Neutrophil (primary cell): ENCODE measurements around the gene TYROBP.

Experiments
- H3K27ac ChIP-seq: fragments of 200-600 bp; sonication (generic); 2 replicates; pipeline ENCODE4 v1.5.1; 2016; ENCODE audit warnings: mild to moderate bottlenecking, moderate library complexity
- H3K27me3 ChIP-seq: fragments of 200-600 bp; sonication (generic); 2 replicates; pipeline ENCODE4 v1.6.0; 2016; ENCODE audit warnings: mild to moderate bottlenecking
- H3K36me3 ChIP-seq: fragments of 200-600 bp; sonication (generic); 2 replicates; pipeline ENCODE4 v1.5.1; 2017
- H3K4me1 ChIP-seq, 2 experiments: fragments of 200-600 bp in 1 of 2; sonication (generic) in 1 of 2; 1 replicate in 1 of 2; 2 replicates in 1 of 2; pipeline versions ENCODE4 v1.5.1 to v1.6.1; 2013 to 2016; ENCODE audit warnings: low read depth in 1 of 2, low read length in 1 of 2, mild to moderate bottlenecking in 1 of 2, moderate library complexity in 1 of 2; ENCODE audit not compliant: control insufficient read depth in 1 of 2, insufficient read depth in 1 of 2
- H3K4me3 ChIP-seq, 2 experiments: fragments of 200-600 bp in 1 of 2; sonication (generic) in 1 of 2; 1 replicate in 1 of 2; 2 replicates in 1 of 2; pipeline ENCODE4 v1.5.1; 2013 to 2016; ENCODE audit warnings: low read depth in 1 of 2, low read length in 1 of 2, mild to moderate bottlenecking in 1 of 2, moderate library complexity in 1 of 2
- H3K9me3 ChIP-seq: fragments of 200-600 bp; sonication (generic); 2 replicates; pipeline ENCODE4 v1.5.1; 2016
- CTCF ChIP-seq: fragments of 200-600 bp; sonication (generic); IDR thresholded peaks from 2 replicates; pipeline ENCODE4 v1.5.1; 2016; ENCODE audit warnings: antibody characterized with exemption

TYROBP gene

GRCh38 chr19:35863018-35863417, 45.1 kb downstream of the TYROBP start:
- H3K4me3 ChIP-seq, result no peak overlapping the region
- no peaks in the 10 kb centered on the region for H3K9me3 ChIP-seq
- peaks cover 100% of the 10 kb centered on the region for H3K27me3 ChIP-seq
- H3K36me3 ChIP-seq, result no peaks in the 10 kb centered on the region
- no peaks in the 10 kb centered on the region for H3K4me1 ChIP-seq
- no peak for TF ChIP-seq CTCF
- no peak overlapping the region for H3K27ac ChIP-seq

GRCh38 chr19:35862528-35862927, 45.6 kb downstream of the TYROBP start:
- no peaks in the 10 kb centered on the region for H3K36me3 ChIP-seq
- H3K4me1 ChIP-seq, result no peaks in the 10 kb centered on the region
- peaks cover 100% of the 10 kb centered on the region for H3K27me3 ChIP-seq
- H3K27ac ChIP-seq, result no peak overlapping the region
- no peak overlapping the region for H3K4me3 ChIP-seq
- TF ChIP-seq CTCF, result no peak
- H3K9me3 ChIP-seq, result no peaks in the 10 kb centered on the region

DNA sequence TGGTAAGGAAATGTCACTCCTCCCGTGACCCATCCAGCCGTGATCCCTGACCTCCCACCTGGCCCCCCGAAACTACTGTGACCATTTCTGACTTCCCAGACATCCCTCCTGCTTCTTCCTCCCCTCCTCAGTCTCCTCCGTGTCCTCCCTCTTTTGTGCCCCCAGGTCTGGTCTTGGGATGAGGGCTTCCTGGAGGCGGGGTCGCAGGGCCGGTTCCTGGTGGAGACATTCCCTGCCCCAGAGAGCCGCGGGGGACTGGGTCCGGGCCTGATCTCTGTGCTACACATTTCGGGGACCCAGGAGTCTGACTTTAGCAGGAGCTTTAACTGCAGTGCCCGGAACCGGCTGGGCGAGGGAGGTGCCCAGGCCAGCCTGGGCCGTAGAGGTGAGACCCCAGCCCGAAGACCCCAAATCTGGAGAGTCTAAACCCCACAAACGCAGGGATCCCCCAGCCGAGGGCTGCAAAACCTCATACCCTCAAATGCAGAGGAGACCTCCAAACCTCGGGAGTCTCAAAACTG, 46.4 kb downstream of the TYROBP start:
- H3K27me3 ChIP-seq, result peaks cover 100% of the 10 kb centered on the region
- H3K4me3 ChIP-seq, result no peak overlapping the region
- H3K9me3 ChIP-seq, result no peaks in the 10 kb centered on the region
- peaks cover 1 to 3% of the 10 kb centered on the region in 2 experiments for H3K4me1 ChIP-seq
- no peak overlapping the region for H3K27ac ChIP-seq
- TF ChIP-seq CTCF, result no peak
- H3K36me3 ChIP-seq, result no peaks in the 10 kb centered on the region

DNA sequence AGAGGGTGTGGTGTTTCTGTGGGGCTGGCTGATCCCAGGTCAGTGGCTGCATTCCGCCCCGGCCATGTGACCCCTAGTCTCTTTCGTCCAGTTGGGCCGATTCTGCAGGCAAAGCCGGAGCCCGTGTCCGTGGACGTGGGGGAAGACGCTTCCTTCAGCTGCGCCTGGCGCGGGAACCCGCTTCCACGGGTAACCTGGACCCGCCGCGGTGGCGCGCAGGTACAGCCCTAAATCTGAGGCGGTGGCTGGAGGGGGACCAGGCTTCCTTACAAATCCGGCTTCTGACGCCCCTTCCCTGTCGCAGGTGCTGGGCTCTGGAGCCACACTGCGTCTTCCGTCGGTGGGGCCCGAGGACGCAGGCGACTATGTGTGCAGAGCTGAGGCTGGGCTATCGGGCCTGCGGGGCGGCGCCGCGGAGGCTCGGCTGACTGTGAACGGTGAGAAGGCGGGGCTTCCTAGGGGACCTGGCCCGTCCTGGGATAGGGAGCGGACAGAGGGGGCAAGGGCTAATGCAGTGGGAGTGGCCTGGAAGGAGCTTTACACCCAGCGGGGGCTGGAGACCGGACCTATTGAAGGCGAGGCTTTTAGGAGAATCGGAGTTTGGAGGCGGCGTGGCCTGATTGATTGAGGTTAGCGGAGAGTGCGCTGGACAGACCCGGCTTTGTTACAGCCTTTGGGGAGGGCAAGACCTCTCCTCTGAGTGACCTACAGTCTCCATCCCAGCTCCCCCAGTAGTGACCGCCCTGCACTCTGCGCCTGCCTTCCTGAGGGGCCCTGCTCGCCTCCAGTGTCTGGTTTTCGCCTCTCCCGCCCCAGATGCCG, 47.1 kb downstream of the TYROBP start:
- Histone ChIP-seq H3K4me3 (no peak overlapping the region), H3K27me3 (peaks cover 100% of the 10 kb centered on the region), H3K27ac (no peak overlapping the region), H3K4me1 (peaks cover 3 to 4% of the 10 kb centered on the region in 2 experiments), H3K9me3 (no peaks in the 10 kb centered on the region), H3K36me3 (no peaks in the 10 kb centered on the region)
- no peak for TF ChIP-seq CTCF

DNA sequence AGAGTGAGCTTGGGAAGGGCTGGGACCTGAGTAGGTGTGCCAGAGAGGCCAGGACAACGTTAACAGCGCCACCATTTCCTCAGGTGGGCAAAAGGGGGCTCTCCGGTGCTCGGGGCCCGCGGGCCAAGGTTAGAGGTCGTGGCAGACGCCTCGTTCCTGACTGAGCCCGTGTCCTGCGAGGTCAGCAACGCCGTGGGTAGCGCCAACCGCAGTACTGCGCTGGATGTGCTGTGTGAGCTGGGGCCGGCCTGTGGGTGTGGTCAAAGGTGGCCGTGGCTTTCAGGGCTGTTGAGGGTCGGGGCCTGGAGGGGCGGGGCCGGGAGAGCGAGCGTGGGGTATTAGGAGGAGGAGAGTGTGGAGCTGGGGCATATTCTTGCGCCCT, 47.7 kb downstream of the TYROBP start:
- Histone ChIP-seq H3K4me1 (peaks cover 3 to 4% of the 10 kb centered on the region in 2 experiments), H3K27me3 (peaks cover 100% of the 10 kb centered on the region), H3K36me3 (no peaks in the 10 kb centered on the region), H3K4me3 (no peak overlapping the region), H3K9me3 (no peaks in the 10 kb centered on the region), H3K27ac (no peak overlapping the region)
- no peak for TF ChIP-seq CTCF
